SW480 (cell line): ENCODE data around the gene SLC26A2.
A peak's percentile ranks its signal among the peaks of the same experiment; 100 is the strongest.
"Not testable (repeated sequence)": the region's sequence is repeated elsewhere in the genome, so short reads cannot be mapped to it uniquely, and the experiment has no call there.

Source experiments
- DNase-seq: peaks from one replicate; pipeline ENCODE4 v3.0.0-alpha.2; 2016; ENCODE audit warnings: low spot score

Gene SLC26A2

GRCh38 chr5:150001660-150002486, 41.3 kb downstream of the SLC26A2 start:
- peak; percentile 84 for DNase-seq

- DNase-seq: no peak
Observed at GRCh38 chr5:150006318-150006717, 45.8 kb downstream of the SLC26A2 start.

GRCh38 chr5:150007050-150007449, 46.5 kb downstream of the SLC26A2 start:
- no peak for DNase-seq

GRCh38 chr5:150009671-150010387, 49.3 kb downstream of the SLC26A2 start:
- no peak for DNase-seq

- no peak for DNase-seq
Observed at GRCh38 chr5:150013931-150014330, 53.4 kb downstream of the SLC26A2 start.

GRCh38 chr5:150014456-150014855, 53.9 kb downstream of the SLC26A2 start:
- no peak for DNase-seq

- no peak for DNase-seq
Observed at GRCh38 chr5:150015415-150015814, 54.9 kb downstream of the SLC26A2 start.

- DNase-seq: no peak
Observed at GRCh38 chr5:150016537-150016936, 56.0 kb downstream of the SLC26A2 start.

- DNase-seq: no peak
Observed at GRCh38 chr5:150017226-150018005, 56.9 kb downstream of the SLC26A2 start.

- DNase-seq: no peak
Observed at GRCh38 chr5:150020249-150020648, 59.7 kb downstream of the SLC26A2 start.

- peak; percentile 31 for DNase-seq
Observed at GRCh38 chr5:150021491-150022157, 61.1 kb downstream of the SLC26A2 start.

- peak; percentile 67 for DNase-seq
Observed at GRCh38 chr5:150022158-150022531, 61.6 kb downstream of the SLC26A2 start.

GRCh38 chr5:150022681-150023080, 62.1 kb downstream of the SLC26A2 start:
- DNase-seq: no peak

- DNase-seq: no peak
Observed at GRCh38 chr5:150023136-150023535, 62.6 kb downstream of the SLC26A2 start.

GRCh38 chr5:150024346-150024984, 63.9 kb downstream of the SLC26A2 start:
- DNase-seq: no peak

- no peak for DNase-seq
Observed at GRCh38 chr5:150026682-150027172, 66.2 kb downstream of the SLC26A2 start.

GRCh38 chr5:150028047-150028446, 67.5 kb downstream of the SLC26A2 start:
- DNase-seq: not testable (repeated sequence)

GRCh38 chr5:150033334-150033733, 72.8 kb downstream of the SLC26A2 start:
- DNase-seq: no peak

GRCh38 chr5:150034662-150035061, 74.1 kb downstream of the SLC26A2 start:
- no peak for DNase-seq

GRCh38 chr5:150035139-150035895, 74.8 kb downstream of the SLC26A2 start:
- DNase-seq: no peak

- no peak for DNase-seq
Observed at GRCh38 chr5:150036513-150036912, 76.0 kb downstream of the SLC26A2 start.
